A549 (cell line): ENCODE measurements around the gene MT1HL1. TPM values are rescaled to one million over a fixed set of nuclear protein-coding genes. Genes with fewer than 3 reads are reported as not detected.

Experiments
- polyA plus RNA-seq, 4 experiments: library from polyadenylated mRNA; depleted of rRNA in 3 of 4; stranded (reverse); fragments of >200 nt; fragmentation: RNase III in 1 of 4; extraction: RNeasy Plus Mini Kit Qiagen cat#74134 plus additional on column Dnase treatment in 1 of 4; gene quantifications; 2 replicates in 3 of 4; 3 replicates in 1 of 4; pipeline ENCODE4 v1.2.3, GENCODE V29; 2011 to 2017

MT1HL1 gene
- polyA plus RNA-seq, 2 of the 4 experiments (the other 2 are of a cell fraction): not detected

Other genes with a start within 250 kb of the MT1HL1 start
- gene MTR, start 209.1 kb downstream of the MT1HL1 start, polyA plus RNA-seq (2011; rRNA removed): 12.7 and 14.4 TPM in 2 replicates
- gene MTR, start 209.1 kb downstream of the MT1HL1 start, polyA plus RNA-seq (2017; fragmentation: RNase III; extraction: RNeasy Plus Mini Kit Qiagen cat#74134 plus additional on column Dnase treatment): 6.2 to 6.4 TPM (median 6.2 TPM) in 3 replicates
- gene RYR2, start 37.7 kb upstream of the MT1HL1 start, polyA plus RNA-seq (2011; rRNA removed): 0.01 and 0.06 TPM in 2 replicates
- gene RYR2, start 37.7 kb upstream of the MT1HL1 start, polyA plus RNA-seq (2017; fragmentation: RNase III; extraction: RNeasy Plus Mini Kit Qiagen cat#74134 plus additional on column Dnase treatment): under 0.01 TPM in 1 of 3 replicates, not detected in the others